Keratinocyte (primary cell): ENCODE data around the gene APOL1. TPM values are rescaled to one million over a fixed set of nuclear protein-coding genes. Genes with fewer than 3 reads are reported as not detected.

Experiments
- DNase-seq: peaks from one replicate; pipeline ENCODE4 v3.0.0-alpha.2; 2011; ENCODE audit warnings: low read depth, missing footprints, low spot score
- FAIRE-seq: peaks from 2 replicates; lab custom pipeline; 2011; peaks lifted over from hg19 to GRCh38; lab: Jason Lieb, UNC
- H2AFZ ChIP-seq: 2 replicates; pipeline ENCODE4 v1.6.0; 2012; ENCODE audit warnings: low read length, control low read depth, inconsistent platforms; ENCODE audit not compliant: control insufficient read depth
- H3K27ac ChIP-seq: 2 replicates; pipeline ENCODE4 v1.5.1; 2011; ENCODE audit warnings: low read length; ENCODE audit not compliant: control insufficient read depth, insufficient read depth
- H3K27me3 ChIP-seq: 3 replicates; pipeline ENCODE4 v1.6.0; 2011; ENCODE audit warnings: low read length; ENCODE audit not compliant: control insufficient read depth, insufficient read depth; ENCODE audit errors: extremely low read depth
- H3K36me3 ChIP-seq, 2 experiments: 2 replicates in 1 of 2; 3 replicates in 1 of 2; pipeline ENCODE4 v1.5.1; 2011; ENCODE audit warnings: low read length in 2 of 2, mild to moderate bottlenecking in 1 of 2; ENCODE audit not compliant: control insufficient read depth in 2 of 2, insufficient read depth in 2 of 2; ENCODE audit errors: extremely low read depth in 1 of 2
- H3K4me1 ChIP-seq: 3 replicates; pipeline ENCODE4 v1.5.1; 2011; ENCODE audit warnings: low read length; ENCODE audit not compliant: control insufficient read depth, insufficient read depth; ENCODE audit errors: extremely low read depth
- H3K4me2 ChIP-seq: 3 replicates; pipeline ENCODE4 v1.6.0; 2011; ENCODE audit warnings: low read depth, low read length; ENCODE audit not compliant: control insufficient read depth, insufficient read depth; ENCODE audit errors: extremely low read depth
- H3K4me3 ChIP-seq, 3 experiments: fragments of 200-600 bp in 1 of 3; sonication (generic) in 1 of 3; 2 replicates in 2 of 3; 3 replicates in 1 of 3; pipeline ENCODE4 v1.5.1; 2011 to 2016; ENCODE audit warnings: low read length in 3 of 3, mild to moderate bottlenecking in 3 of 3, control low read depth in 2 of 3, inconsistent platforms in 1 of 3, low read depth in 1 of 3, mixed read lengths in 1 of 3, mixed run types in 1 of 3, moderate library complexity in 1 of 3; ENCODE audit not compliant: control insufficient read depth in 2 of 3, insufficient read depth in 2 of 3; ENCODE audit errors: extremely low read depth in 1 of 3
- H3K79me2 ChIP-seq: 2 replicates; pipeline ENCODE4 v1.6.0; 2012; ENCODE audit warnings: low read length; ENCODE audit not compliant: control insufficient read depth, insufficient read depth
- H3K9ac ChIP-seq: 3 replicates; pipeline ENCODE4 v1.6.0; 2011; ENCODE audit warnings: low read length; ENCODE audit not compliant: control insufficient read depth, insufficient read depth; ENCODE audit errors: extremely low read depth
- H3K9me1 ChIP-seq: 3 replicates; pipeline ENCODE4 v1.6.0; 2011; ENCODE audit warnings: low read length; ENCODE audit not compliant: control insufficient read depth, insufficient read depth; ENCODE audit errors: extremely low read depth
- H3K9me3 ChIP-seq: 2 replicates; pipeline ENCODE4 v1.5.1; 2012; ENCODE audit warnings: low read depth, low read length; ENCODE audit not compliant: control insufficient read depth
- H4K20me1 ChIP-seq: 3 replicates; pipeline ENCODE4 v1.6.0; 2011; ENCODE audit warnings: low read length; ENCODE audit not compliant: control insufficient read depth, insufficient read depth; ENCODE audit errors: extremely low read depth
- CTCF ChIP-seq, 3 experiments: IDR thresholded peaks in 1 of 3; conservative IDR thresholded peaks in 1 of 3; optimal IDR thresholded peaks in 1 of 3; 2 replicates in 2 of 3; 3 replicates in 1 of 3; pipeline versions ENCODE3 to v1.5.1; 2011; ENCODE audit warnings: low read length in 3 of 3, mild to moderate bottlenecking in 3 of 3, moderate library complexity in 2 of 3, control low read depth in 1 of 3, inconsistent platforms in 1 of 3; ENCODE audit not compliant: insufficient read depth in 2 of 3; ENCODE audit errors: extremely low read depth in 1 of 3
- EZH2 ChIP-seq: IDR thresholded peaks from one replicate; pipeline ENCODE4 v1.6.1; 2012; ENCODE audit warnings: inconsistent platforms, mild to moderate bottlenecking, low read length, moderate library complexity
- dilution Hi-C: fragments of 300-500 bp; cut with MboI; formaldehyde crosslinking; loops from one replicate; pipeline ENCODE4 v1.7.0; 2020; ENCODE audit warnings: low sequenced_read_pairs; ENCODE audit not compliant: extremely low pct_ligation_motif_present
- polyA plus RNA-seq, 5 experiments: library from polyadenylated mRNA; depleted of rRNA in 3 of 5; stranded (reverse) in 3 of 5; stranded (forward) in 1 of 5; unstranded in 1 of 5; fragments of >200 nt; gene quantifications; 1 replicate in 1 of 5; 2 replicates in 3 of 5; 3 replicates in 1 of 5; pipeline versions ENCODE4 v1.2.1 to v1.2.3, GENCODE V29; 2011 to 2012; ENCODE audit warnings: missing spikeins in 2 of 5, low read depth in 1 of 5, low replicate concordance in 1 of 5

Gene APOL1
- polyA plus RNA-seq, 1 donor (not counting 4 experiments of a cell fraction or from before 2014, with no cell fraction given) = 3.0 TPM

DNA sequence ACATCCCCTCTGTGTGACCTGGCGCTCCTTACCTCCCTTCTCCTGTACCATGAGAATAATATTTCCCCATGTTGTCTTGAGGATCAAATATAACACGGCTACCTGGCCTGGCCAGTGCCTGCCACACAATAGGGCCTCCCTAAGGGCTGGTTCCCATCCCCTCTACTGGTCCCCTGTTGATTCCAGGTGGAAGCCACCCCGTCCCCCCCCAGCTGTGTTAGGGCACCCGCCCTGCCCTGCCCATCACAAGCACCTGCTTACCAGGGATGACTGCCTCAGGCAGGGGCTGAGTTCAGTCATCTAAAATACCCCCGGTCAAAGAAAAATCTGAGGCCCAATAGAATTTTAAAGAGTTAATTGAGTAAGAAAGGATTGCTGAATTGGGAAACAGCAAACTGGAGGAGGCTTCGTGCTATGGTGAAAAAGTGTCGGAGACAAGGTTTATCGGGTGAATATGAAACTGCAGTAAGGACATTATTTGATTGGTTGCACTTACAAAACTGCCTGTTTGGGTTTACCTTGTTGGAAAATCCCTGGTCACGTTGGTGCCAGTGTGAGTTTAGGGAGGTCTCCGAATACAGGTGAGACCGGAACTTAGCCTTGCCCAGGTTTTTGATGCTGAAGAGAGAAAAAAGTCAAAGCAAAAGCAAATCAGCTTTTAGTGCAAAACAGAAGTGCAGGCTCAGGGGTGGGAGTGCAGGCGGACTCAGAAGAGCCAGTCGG is 5.2 kb downstream of the APOL1 start:
- Histone ChIP-seq H3K9me3 (no peaks in the 10 kb centered on the region), H3K9me1 (no peaks in the 10 kb centered on the region), H3K4me2 (no peak overlapping the region), H4K20me1 (no peaks in the 10 kb centered on the region), H3K4me3 (no peak overlapping the region), H3K27ac (no peak overlapping the region), H3K27me3 (no peaks in the 10 kb centered on the region), H3K36me3 (no peaks in the 10 kb centered on the region), H3K4me1 (no peaks in the 10 kb centered on the region), H3K9ac (no peak overlapping the region), H2AFZ (no peak overlapping the region), H3K79me2 (no peaks in the 10 kb centered on the region)
- no peak for DNase-seq
- TF ChIP-seq CTCF (optimal IDR thresholded peaks at IDR 0.05 in 1 of 3, IDR thresholded peaks at IDR 0.05 in 1 of 3, conservative IDR thresholded peaks at IDR 0.05 in 1 of 3; ENCODE audit: extremely low read depth in 1 of 3, insufficient read depth in 2 of 3, low read length in 3 of 3) = no peak
- no peak for TF ChIP-seq EZH2
- no peak for FAIRE-seq
- dilution Hi-C loops = no loop called here

DNA sequence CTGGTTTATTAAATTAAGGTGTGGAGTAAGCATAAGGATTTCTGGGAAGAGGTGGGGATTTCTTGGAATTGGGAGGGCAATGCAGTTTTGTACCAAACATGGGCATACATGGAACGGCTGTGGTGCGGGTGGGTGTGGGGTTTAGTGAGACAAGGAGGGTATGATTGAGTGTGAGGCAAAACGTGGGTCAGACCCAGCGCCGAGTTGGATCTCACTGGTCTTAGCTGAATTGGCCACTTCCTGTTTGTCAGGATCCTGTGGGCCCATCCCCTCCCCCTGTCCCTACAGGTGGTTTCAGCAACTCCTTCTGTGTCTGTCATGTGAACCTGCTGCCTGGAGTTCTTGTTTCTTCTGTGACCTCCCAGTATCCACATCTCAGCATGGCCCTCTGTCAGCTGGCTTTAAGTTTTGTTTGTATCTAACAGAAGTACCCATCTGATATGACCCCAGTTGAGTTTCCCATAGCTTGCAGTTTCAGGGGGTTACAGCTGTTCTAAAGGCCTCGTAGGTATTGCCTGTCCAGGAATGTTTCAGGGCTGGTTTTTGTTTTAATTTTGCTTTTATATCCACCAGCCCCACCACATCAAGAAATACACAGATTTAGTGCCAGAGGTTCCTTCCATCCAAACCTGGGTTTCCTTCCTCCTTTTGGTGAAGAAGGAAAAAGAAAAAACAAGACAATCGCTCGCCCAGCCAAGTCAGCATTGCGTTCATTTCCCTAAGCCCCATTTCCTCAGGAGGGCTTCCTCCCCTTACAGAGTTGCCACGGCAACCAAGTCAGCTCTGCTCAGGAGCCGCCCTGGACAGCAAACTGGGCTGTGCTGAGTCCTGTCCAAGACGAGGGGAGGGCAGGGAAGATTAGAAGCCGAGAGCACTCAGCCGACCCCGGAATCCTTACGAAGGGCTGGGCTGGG is 6.0 kb downstream of the APOL1 start:
- no peak overlapping the region for H3K4me3 ChIP-seq
- no peak overlapping the region for H2AFZ ChIP-seq
- H3K4me1 ChIP-seq = no peaks in the 10 kb centered on the region
- FAIRE-seq (no peak), DNase-seq (no peak)
- dilution Hi-C loops = no loop called here
- no peaks in the 10 kb centered on the region for H4K20me1 ChIP-seq
- no peaks in the 10 kb centered on the region for H3K9me3 ChIP-seq
- no peak overlapping the region for H3K27ac ChIP-seq
- no peaks in the 10 kb centered on the region for H3K9me1 ChIP-seq
- no peak overlapping the region for H3K4me2 ChIP-seq
- H3K79me2 ChIP-seq = no peaks in the 10 kb centered on the region
- H3K27me3 ChIP-seq = no peaks in the 10 kb centered on the region
- H3K36me3 ChIP-seq = no peaks in the 10 kb centered on the region
- no peak overlapping the region for H3K9ac ChIP-seq
- no peak for TF ChIP-seq EZH2
- TF ChIP-seq CTCF (optimal IDR thresholded peaks at IDR 0.05 in 1 of 3, IDR thresholded peaks at IDR 0.05 in 1 of 3, conservative IDR thresholded peaks at IDR 0.05 in 1 of 3; ENCODE audit: extremely low read depth in 1 of 3, insufficient read depth in 2 of 3, low read length in 3 of 3) = no peak
